C4-2B (cell line): ENCODE results near the gene NR4A3.

Experiments used
- CTCF ChIP-seq: fragments of 450-650 bp; conservative IDR thresholded peaks from 2 replicates; pipeline ENCODE4 v1.5.1; 2017; ENCODE audit warnings: mild to moderate bottlenecking
- ZFX ChIP-seq: fragments of 450-650 bp; IDR thresholded peaks from 2 replicates; pipeline ENCODE4 v1.6.1; 2017

- TF ChIP-seq CTCF: peak; percentile 85
- TF ChIP-seq ZFX: no peak
Measured at GRCh38 chr9:99807276-99807852, 14.3 kb upstream of the NR4A3 start.
